Activated CD4-positive, alpha-beta T cell treated with anti-CD3 and anti-CD28 coated beads for 1 hour (primary cell): ENCODE results near the gene TYK2.

Experiments used
- DNase-seq: peaks from one replicate; pipeline ENCODE4 v3.0.0-alpha.2; 2020

The TYK2 gene

DNA sequence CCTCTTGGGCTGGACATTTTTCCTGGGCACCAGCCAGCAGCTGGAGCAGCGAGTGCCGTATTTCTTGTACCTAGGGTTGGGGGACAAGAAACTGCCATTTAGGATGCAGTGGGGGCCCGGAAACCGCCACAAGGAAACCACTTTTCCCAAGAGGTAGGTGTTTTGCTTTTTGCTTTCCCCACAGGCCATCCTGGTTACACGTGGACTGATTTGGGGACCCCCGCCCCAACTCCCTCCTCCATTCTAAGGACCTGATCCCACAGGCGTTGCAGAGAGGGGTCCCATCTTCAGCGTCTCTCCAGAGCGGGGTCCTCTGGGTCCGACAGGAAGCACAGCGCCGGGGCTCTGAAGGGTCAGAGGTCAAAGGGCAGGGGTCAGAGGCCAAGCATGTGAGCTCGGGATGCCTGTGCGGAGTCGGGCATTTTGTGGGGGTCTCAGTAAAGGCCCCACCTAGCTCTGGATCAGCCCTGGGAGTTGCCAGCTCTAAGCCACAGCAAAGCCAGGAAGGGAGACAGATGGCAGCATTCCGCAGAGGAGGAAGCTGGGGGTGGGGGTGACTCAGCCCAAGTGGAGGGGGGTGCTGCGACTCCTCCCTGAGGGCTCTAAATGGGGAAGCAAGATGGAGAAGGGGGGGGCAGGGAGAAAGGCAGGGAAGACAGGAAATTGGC is 75.1 kb downstream of the TYK2 start:
- no peak for DNase-seq
